Stimulated activated naive CD8-positive, alpha-beta T cell treated with anti-CD3 and anti-CD28 coated beads, Interleukin-15, Interleukin-2, amounts not matched to agents 100 U/mL and 50 U/mL, for 24 hours (primary cell): ENCODE results near the gene MYH9.
"Not testable (repeated sequence)": the region's sequence is repeated elsewhere in the genome, so short reads cannot be mapped to it uniquely, and the experiment has no call there.

Source experiments
- ATAC-seq: fragments of 150-1000 bp; cut with Tn5 transposase; one replicate; pipeline ENCODE4 v1.10.0; 2021
- DNase-seq: peaks from one replicate; pipeline ENCODE4 v3.0.0; 2021

MYH9 gene

DNA sequence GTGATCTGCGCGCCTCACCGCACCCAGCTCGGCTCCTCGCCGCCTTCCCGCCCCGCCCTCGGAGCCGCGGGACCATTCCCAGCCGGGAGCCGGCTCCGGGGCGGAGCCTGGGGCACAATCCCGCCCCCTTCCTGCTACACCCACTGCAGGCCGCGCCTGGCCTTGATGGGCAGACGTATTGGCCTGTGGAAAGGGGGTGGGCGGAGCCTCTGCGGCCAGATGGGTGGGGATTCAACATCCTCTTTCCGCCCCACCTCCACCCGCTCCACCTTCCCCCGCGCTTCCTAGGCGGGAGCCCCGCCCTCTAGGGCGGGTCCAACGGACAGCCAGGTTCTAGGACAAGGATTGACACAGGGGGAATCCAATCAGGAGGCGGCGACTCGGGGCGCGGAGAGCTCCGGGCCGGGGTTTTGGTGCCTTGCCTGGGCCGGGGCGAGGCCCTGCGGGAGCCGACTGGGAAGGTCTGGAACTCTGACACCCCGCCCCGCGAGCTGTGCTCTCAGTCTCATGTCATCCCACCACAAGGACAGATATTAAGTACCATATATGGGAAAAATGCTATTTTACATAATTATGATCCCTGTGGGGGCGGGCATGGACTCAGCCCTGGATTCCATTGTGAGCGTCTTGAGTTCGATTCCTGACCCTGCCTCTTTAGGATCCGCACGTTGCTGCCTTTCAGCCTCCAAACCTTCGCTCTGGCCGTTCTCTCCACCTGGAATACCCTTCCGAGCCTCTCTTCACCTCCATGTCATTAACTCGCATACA is at the start of gene MYH9:
Gene MYH9, minus strand, starts transcription at position 9 of the 768 bp plus-strand sequence. CDS start 38,731 bp downstream, outside the sequence.
- DNase-seq (peak; percentile 100), ATAC-seq (peak; percentile 84)

DNA sequence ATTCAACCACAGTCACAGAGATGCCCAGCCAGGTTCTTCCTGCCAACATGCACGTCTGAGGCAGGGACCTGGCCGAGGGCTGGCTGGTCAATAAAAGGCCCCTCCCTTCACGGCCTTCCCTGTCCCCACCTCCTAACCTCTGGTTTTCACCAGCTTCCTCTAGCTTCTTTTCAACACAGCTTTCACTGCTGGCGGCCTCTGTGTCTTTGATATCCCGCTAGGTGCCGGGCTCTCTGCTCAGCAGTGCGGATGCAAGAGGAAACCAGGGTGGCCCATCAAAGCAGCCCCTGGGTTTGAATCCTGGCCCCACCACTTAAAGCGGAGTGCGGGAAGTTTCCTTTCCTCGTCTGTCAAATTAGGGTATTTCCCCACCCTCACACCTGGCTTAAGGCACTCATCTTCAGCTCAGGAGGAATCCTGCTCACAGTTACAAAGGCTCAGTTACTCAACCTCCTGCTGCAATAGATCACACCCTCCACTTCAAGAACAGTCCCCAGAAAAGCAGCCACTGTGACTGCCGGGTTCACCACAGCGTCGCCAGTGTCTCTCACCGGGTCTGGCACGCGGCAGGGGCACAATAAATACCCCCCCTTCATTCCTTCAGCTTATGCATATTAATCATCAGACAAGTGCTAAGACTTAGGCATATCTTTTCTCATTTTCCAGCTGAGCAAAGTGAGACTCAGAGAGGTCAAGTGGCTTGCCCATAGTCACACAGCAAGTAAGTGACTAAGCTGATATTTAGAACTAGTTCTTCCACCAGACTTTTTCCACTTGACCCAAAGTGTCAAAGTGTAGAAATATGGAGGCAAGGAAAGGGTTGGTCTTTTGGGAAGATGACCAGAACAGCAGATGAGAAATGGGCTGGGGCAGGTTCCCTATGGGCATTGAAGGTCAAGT is 48.0 kb upstream of the MYH9 start:
- DNase-seq, result peak; percentile 71
- ATAC-seq, result peak; percentile 84

DNA sequence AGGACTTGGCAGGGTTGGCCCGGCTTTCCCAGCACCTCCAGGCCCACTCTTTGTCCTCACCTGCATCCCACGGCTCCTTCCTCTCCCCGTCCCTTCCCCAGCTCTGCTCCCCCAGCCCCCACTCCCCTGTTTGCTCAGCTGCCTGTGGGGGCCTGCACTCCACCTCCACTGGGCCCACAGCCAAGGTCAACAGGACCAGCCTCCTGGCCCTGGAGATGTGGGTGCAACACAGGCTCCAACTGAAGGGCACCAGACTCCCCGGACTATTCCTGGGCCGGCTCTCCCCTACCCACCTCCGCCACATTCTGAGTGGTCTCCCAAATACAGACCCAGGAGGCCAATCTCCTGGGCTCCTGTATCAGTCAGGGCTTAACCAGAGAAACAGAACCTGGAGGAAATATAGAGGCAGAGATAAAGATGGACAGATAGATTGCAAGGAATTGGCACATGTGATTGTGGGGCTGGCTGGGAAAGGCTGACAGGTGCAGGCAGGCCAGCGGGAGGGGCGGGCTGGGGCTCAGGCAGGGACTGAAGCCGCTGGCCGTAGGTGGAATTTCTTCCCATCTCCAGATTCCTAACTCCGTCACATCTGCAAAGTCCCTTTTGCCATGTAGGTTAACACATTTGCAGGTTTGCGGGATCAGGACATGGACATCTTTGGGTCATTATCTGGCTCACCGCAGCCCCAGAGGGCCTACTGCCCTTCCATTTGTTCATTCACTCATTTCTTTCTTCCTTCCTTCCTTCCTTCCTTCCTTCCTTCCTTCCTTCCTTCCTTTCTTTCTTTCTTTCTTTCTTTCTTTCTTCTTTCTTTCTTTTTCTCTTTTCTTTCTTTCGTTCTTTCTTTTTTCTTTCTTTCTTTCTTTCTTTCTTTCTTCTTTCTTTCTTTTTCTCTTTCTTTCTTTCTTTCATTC is 45.8 kb upstream of the MYH9 start:
- no peak for DNase-seq
- no peak for ATAC-seq

DNA sequence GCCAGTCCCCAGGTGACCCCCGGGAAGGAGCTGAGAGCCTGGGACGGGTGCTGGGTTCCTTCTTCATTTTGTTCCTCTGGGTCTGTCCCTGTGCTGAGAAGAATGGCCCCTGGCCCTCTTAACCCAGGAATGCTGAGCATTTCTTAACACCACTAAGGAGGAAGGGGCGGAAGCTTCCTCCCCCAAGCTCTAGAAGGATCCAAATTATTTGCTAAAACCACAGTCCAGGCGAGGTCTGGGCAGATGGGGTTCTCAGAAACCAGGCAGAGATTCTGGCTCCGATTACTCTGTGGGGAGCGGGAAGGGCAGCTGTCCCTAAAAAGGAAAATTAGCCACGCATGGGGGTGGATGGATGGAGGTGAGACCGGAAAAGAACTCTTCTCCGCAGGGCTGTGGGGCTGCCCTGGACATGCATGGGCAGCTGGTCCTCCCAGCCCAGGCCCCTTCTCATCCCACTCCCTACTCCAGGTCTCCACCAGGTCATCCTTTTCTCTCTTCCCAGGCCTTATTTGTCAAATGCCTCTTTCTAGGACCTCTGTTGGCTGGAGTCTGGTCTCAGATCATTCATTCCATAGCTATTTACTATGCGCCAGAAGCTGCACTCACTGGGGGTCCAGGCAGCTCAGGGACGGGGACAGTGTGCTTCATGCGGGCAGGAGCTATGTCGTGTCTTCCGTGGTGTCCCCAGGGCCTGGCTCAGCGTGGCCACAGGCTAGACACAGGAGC is 45.0 kb upstream of the MYH9 start:
- no peak for ATAC-seq
- DNase-seq, result no peak

DNA sequence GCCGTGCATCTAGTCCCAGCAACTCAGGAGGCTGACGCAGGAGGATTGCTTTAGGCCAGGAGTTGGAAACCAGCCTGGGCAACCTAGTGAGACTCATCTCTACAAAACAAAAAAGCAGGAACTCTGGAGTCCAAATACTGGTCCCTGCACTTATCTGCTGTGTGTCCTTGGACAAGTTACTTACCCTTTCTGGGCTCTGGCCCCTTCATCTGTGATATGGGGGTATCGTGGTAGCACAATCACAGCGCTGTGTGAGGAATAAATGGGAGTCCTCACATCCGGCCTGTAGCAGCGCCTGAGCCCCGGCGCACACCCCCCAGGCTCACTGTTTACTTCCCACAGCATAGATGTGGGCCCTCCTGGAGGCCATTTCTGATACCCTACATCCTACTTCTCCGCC is 44.2 kb upstream of the MYH9 start:
- ATAC-seq (no peak), DNase-seq (no peak)

DNA sequence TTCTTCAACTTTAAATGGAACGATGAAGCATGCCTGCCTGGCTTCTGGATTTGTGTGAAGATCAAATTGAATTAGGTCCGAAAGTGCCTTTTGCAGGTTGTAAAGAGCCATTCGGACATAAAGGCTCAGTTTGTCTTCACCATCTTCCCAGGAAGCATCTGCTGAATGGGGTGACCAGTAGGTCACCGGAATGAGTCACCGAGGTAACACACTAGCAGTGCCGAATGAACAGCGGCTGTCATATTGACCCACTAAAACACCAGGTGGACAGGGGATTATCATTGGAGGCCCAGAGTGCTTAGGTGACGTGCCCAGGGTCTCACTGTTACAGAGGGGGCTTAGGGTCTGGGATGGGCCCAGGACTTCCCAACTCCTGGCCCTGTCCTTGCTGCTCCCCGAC is 43.1 kb upstream of the MYH9 start:
- DNase-seq (no peak), ATAC-seq (no peak)

DNA sequence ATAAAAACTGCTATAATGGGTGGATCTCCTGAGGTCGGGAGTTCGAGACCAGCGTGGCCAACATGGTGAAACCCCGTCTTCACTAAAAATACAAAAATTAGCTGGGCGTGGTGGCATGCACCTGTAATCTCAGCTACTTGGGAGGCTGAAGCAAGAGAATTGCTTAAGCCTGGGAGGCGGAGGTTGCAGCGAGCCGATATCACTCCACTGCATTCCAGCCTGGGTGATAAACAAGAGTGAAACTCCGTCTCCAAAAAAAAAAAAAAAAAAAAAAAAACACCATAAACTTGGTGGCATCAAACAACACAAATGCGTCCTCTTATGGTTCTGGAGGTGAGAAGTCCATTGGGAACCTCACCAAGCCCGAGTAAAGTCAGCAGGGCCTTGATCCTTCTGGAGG is 40.2 kb upstream of the MYH9 start:
- DNase-seq, ATAC-seq: not testable (repeated sequence)

DNA sequence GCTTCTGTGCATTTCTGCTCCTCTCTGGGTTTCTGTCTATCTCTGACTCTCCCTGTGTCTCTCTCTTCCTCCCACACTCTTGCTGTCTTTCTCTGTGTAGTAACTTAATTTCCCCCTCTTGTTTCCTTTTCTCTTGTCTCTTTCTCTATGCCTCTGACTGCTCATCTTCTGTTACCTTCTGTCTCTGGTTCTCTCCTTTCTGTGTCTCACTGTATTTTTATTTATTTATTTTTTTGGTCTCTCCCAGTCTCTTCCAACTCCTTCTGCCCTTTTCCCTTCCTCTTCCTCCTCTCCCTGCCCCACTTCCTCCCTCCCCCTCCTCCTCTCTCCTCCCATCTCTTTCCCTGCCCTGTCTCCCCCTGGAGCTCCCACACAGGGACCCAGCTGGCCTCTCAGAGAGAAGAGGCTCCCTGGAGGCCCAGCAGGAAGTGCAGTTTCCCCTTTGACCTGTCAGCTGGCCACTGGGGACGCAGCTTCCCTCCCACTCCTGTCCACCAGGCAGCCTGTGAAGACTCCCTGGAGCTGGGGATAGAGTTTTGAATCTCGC is 38.3 kb upstream of the MYH9 start:
- ATAC-seq (no peak), DNase-seq (no peak)

DNA sequence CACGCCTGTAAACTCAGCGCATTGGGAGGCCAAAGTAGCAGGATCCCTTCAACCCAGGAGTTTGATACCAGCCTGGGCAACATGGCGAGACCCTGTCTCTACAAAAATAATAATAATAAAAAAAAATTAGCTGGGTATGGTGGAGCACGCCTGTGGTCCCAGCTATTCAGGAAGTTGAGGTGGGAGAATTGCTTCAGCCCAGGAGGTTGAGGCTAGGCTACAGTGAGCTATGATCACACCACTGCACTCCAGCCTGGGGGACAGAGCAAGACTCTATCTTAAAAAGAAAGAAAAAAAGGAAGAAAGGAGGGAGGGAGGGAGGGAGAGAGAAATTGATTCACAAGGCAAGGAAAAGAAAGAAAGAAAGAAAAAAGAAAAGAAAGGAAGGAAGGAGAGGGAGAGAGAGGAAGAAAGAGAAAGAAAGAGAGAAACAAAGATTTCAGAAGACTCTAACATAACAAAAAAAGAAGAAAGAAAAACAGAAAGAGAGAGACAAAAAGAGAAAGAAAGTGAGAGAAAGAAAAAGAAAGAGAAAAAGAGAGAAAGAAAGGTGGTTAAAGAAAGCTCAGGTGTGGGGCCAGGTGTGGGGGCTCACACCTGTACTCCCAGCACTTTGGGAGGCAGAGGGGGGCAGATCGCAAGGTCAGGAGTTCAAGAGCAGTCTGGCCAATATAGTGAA is 37.3 kb upstream of the MYH9 start:
- DNase-seq, result no peak
- no peak for ATAC-seq

DNA sequence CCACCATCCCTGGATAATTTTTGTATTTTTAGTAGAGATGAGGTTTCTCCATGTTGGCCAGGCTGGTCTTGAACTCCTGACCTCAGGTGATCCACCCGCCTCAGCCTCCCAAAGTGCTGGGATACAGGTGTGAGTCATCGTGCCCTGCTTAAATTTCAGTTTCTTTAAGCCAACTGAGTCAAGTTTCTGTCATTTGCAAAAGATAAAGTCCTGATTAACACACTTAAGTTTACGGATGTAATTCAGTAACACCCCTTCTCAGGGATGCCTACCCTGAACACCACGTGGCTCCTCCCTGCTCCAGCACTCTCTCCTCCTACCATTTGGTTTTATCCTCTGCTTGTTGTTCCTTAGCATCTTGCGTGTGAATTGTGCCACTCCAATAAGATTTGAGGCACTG is 36.7 kb upstream of the MYH9 start:
- not testable (repeated sequence) for ATAC-seq, DNase-seq

DNA sequence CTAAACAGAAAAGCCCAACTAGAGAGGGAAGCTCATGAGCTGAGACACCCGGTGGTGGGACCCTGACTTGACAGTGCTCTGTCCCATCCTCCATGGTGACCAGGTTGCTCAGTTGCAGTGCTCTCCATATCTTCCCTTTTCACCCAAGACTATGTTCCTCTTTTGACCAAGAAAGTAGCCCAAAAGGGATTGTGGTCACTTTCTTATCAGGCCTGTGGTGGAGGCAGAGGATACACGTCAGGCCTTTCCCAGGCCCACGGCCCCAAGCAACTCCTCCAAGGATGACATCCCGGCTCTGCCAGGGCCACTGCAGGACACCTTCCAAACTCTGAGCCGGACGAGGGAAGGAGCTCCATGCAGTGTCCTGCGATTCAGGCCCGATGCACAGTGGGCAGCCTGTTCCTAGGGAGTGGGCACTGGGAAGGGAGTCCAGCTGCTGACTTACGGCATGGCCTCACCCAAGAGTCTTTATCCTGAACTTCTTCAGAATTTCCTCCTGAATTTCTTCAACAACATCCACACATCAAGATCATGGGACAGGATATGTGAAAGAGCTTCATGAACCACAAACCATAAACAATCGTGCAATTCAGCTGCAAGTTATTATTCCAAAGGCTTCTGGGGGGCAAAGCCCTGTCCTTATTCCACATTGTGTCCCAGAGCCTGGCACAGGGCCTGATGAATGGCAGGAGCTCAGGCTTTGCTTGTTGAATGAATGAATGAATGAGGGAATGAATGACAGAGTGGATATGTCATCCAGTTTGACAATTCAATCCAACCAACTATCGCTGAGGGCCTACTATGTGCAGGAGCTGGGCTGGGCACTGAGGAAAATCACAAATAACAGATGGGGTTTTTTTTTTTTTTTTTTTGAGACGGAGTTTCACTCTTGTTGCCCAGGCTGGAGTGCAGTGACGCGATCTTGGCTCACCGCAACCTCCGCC is 36.0 kb upstream of the MYH9 start:
- no peak for ATAC-seq
- DNase-seq, result no peak

DNA sequence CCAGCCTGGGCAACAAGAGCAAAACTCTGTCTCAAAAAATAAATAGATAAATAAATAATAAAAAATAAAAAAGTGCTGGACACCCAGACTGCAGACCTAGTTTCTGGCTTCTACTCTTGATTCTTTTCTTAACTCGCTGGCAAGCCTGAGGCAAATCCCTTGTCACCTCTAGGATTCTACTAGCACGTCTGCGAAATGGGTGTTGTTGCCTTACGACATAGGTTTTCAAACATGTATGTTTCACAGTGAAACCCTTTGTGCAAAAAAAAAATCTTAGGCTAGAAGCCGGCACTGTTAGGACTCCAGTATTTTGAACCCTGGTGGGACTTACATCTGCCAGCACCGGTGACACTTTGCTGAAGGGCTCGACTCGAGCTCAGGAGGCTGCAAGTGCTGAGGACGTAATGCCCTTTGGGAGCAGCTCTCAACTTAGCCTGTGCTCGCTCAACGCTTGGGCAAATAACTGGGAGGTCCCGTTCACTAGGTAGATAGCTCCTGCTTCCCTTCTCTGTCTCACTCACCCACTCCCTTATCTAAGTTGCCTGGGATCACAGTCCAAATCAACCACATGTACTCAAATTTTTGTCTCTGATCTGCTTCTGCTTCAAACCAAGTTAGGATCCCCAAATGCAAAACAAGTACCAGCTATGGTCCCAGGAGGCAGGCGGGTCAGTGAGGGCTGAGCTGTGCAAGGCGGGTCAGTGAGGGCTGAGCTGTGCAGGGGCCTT is 34.7 kb upstream of the MYH9 start:
- ATAC-seq, result no peak

DNA sequence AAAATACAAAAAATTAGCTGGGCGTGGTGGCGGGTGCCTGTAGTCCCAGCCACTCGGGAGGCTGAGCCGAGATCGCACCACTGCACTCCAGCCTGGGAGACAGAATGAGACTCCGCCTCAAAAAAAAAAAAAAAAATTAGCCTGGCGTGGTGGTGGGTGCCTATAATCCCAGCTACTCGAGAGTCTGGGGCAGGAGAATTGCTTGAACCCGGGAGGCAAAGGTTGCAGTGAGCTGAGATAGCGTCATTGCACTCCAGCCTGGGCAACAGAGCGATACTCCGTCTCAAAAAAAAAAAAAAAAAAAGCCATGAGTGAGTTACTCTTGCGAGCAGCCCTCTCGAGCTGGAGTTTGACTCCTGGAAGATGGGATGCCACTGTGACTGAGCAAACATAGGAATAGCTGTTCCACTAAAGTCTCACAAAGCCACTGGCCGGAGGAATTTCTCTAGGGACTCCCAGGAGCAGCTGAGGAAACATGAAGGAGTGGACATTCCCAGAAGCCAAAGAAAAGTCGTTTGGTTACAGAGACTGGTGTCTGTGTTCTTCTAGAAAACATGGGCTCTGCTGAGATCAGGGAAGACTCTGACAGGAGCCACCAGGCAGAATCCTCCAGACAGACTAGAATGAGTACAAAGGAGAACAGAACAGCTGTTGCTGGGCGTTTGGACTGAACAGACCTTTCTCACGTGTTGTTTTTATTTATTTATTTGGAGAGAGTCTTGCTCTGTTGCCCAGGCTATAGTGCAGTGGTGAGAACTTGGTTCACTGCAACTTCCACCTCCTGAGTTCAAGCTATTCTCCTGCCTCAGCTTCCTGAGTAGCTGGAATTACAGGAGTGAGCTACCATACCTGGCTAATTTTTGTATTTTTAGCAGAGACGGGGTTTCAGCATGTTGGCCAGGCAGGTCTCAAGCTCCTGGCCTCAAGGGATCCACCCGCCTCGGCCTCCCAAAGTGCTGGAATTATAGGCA is 32.4 kb upstream of the MYH9 start:
- DNase-seq (no peak), ATAC-seq (no peak)

More for the DNA sequence above, 34.7 kb upstream of the MYH9 start:
- no peak for DNase-seq

DNA sequence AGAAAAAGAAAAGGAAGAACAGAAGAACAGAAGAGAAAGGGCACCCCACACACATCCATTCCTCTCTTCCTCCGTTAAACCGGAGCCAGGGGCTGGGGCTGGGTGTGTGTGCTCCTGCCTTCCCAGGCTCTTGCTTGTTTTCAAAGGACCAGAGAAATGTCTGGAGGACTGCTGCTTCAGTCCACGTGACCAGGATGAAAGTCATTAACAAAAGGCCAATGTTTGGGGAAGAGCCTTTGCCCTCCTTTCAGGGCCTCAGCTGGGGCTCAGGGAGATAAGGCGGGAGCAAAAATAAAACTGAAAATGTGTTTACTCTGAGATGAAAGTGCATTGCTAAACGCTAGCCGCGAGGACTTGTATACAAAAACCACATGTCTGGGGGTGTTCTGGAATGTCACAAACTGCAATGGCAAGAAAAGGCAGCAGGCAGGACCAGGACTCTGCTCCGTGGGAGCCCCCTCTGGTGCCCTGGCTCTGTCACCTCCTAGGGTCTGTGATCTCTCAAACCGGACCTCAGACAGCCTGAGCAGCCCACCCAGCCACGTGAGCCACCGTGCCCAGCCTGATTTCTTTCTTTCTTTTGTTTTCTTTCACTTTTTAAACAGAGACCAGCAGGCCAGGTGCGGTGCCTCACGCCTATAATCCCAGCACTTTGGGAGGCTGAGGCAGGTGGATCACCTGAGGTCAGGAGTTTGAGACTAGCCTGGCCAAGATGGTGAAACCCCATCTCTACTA is 31.6 kb upstream of the MYH9 start:
- DNase-seq (no peak), ATAC-seq (no peak)

DNA sequence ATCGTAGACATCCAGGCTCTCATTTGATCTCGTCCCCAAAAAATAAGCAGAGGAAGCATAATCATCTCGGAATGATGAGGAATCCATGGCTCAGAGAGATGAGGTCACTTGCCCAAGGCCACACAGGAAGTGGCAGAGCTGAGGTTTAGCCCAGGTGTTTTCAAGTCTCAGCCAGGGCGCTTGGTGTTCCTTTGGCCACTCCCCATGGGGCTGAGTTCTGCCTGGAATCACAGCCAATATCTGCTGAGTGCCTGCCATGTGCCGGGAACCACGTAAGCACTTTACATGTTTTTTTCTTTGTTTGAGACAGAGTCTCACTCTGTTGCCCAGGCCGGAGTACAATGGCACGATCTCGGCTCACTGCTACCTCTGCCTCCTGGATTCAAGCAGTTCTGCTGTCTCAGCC is 29.5 kb upstream of the MYH9 start:
- DNase-seq, result no peak
- no peak for ATAC-seq

DNA sequence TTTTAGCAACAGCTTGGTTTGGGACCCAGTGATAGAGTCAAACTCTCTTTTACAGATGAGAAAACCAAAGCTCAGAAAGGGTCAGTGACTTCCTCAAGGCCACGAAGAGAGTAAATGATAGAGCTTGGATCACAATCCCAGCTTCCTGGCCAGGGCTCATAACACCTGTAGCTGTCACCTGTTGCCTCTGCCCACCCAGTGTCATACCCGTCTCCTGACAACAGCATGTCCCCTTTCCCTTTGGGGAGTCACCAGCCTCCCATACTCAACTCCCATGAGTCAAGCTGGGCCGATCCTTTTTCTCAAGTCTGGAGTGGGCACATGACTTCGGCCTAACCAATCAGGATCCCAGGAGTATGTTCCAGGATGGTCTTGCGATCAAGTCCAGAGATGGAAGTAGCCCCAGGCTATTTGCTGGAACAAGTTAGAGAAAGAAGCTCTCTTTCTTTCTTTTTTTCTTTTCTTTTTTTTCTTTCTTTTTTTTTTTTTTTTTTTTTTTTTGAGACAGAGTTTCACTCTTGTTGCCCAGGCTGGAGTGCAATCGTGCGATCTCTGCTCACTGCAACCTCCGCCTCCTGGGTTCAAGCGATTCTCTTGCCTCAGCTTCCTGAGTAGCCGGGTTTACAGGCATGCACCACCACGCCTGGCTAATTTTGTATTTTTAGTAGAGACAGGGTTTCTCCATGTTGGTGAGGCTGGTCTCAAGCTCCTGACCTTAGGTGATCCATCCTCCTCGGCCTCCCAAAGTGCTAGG is 27.8 kb upstream of the MYH9 start:
- ATAC-seq, result no peak
- no peak for DNase-seq
